Measurements from ENCODE around the gene PRR35.

DNA sequence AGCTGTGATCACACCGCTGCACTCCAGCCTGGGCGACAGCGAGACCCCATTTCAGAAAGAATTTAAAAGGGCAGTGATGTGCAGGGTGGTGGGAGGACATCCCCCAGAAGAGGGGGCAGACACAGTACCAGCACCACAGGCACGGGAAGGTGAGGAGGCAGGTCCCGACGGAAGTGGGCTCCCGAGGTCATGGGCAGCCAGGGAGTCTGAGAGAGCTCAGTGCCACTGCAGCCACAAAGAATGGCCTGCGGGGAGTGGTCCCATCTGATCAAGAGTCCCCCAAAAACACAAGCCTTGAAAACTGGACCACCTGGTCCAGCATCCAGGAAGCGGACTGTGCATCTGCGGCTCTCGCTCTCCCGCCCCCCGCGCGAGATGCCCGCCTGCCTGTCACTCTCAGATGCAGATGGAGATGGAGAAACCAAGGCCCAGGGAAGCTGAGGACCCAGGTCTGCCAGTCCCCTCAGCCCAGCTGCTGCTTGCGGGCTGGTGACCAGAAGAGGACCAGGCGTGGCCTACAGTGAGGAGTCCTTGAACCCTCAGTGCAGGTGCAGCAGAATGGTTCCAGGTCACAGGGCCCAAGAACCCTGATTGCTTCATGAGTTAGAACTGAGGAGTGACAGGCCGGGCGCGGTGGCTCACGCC, 37.0 kb upstream of the PRR35 start:
- TF ChIP-seq, protein P1, sequence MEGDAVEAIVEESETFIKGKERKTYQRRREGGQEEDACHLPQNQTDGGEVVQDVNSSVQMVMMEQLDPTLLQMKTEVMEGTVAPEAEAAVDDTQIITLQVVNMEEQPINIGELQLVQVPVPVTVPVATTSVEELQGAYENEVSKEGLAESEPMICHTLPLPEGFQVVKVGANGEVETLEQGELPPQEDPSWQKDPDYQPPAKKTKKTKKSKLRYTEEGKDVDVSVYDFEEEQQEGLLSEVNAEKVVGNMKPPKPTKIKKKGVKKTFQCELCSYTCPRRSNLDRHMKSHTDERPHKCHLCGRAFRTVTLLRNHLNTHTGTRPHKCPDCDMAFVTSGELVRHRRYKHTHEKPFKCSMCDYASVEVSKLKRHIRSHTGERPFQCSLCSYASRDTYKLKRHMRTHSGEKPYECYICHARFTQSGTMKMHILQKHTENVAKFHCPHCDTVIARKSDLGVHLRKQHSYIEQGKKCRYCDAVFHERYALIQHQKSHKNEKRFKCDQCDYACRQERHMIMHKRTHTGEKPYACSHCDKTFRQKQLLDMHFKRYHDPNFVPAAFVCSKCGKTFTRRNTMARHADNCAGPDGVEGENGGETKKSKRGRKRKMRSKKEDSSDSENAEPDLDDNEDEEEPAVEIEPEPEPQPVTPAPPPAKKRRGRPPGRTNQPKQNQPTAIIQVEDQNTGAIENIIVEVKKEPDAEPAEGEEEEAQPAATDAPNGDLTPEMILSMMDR (IDR thresholded peaks at IDR 0.05), result no peak
- no peak for TF ChIP-seq EP300 (IDR thresholded peaks at IDR 0.05)

Measured in stomach (tissue), 4 donors.